NB4 (cell line): Measurements from ENCODE around the gene MUSK.
"Not testable (repeated sequence)": the region's sequence is repeated elsewhere in the genome, so short reads cannot be mapped to it uniquely, and the experiment has no call there.

Source experiments
- CTCF ChIP-seq: IDR thresholded peaks from one replicate; pipeline ENCODE4 v1.5.1; 2012; ENCODE audit warnings: low read depth, low read length
- MAX ChIP-seq: IDR thresholded peaks from 2 replicates; pipeline ENCODE4 v1.6.1; 2011; ENCODE audit warnings: low read depth, low read length
- POLR2A ChIP-seq: IDR thresholded peaks from 2 replicates; pipeline ENCODE4 v1.6.1; 2011; ENCODE audit warnings: mild to moderate bottlenecking; ENCODE audit not compliant: insufficient read length; ENCODE audit errors: extremely low read depth

GRCh38 chr9:110788396-110788795 is 119.8 kb downstream of the MUSK start:
- not testable (repeated sequence) for TF ChIP-seq CTCF, POLR2A, MAX
